Stimulated activated CD8-positive, alpha-beta memory T cell treated with anti-CD3 and anti-CD28 coated beads, Interleukin-4, amount 100 ng/mL, for 1 hour (primary cell): ENCODE results near the gene ERC1.

Experiments used
- DNase-seq, 2 donors: peaks; one replicate each; pipeline ENCODE4 v3.0.0-alpha.2; 2020; ENCODE audit warnings: low read depth in 2 of 2, low spot score in 1 of 2

ERC1 gene

DNA sequence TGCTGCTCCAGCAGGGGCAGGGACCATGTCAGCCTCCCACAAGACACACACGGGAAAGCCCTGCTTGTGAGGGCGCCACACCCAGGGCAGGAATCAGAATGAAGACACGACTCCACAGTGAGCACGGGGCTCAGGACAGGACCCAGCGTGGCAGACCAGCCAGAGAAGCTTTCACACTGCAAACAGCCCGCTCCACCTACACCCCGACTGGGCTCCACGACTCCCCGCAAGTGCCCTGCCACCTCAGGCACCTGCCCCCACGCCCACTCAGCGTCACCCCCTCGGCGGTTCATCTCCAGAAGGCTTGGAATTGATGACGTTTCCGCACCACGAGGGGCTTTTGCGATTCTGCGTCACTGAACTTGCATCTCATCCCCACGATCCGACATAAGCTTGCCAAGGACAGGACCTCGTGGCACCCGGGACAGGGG lies 512.3 kb downstream of the ERC1 start:
- DNase-seq, result no peak

DNA sequence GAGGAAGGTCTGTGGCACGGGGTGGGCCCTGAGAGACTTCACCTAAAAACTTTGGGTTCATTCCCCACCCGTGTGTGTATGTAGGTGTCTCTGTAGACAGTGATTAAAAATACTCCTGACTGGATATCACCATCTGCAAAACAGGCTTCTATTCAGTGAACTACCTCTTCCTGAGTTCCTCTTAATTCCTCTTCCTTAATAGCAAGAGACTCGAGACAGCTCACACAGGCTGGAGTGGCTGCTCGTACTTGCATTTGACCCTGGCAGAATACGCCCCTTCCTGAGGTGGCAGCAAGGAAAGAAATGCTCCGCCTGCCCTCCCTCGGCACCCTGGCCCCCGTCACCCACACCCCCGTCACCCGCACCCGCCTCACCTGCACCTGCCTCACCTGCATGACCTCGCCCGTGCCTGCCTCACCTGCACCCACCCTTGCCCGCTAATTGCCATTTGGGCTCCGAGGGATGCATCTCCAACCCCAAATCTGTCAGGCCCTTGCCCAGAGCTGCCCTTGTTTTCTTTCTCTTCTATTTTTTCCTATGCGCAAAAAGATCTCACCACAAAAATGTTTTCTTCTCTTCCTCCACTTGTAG lies 513.4 kb downstream of the ERC1 start:
- no peak for DNase-seq

DNA sequence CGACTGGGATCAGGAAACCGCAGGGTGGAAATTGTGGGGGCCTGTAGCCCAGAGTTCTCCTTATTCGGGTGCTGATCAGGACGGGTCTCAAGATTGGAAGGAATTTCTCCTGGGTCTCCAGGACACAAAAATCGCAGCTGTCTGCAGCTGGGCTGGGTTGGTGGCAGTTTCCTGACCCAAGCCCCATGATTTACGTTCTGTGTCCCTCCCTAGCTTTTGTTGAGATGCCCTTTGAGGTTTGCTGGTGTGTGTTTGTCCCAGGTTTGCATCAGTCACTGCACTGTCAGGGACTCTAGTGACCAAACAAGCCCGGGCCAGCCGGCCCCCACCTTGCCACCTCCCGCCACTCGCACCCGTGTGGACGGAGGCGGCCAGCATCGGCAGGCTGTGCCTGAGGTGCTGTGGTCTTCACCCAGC lies 513.9 kb downstream of the ERC1 start:
- no peak for DNase-seq

DNA sequence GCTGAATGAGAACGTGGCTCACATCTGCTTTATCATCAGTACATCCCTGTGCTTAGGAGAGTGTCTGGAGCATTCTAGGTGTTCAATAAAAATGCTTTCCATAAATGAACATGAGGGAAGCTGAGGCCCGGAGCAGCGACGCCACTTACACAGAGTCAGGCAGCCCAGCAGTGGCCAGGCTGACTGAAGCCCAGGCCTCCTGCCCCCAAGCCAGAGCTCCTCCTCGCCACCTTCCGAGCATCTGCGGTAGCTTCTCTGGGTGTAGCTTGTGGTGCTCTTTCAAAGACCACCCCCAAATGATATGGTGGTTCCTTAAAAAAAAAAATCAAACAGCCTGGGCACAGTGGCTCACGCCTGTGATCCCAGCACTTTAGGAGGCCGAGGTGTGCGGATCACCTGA lies 514.6 kb downstream of the ERC1 start:
- DNase-seq, result no peak

DNA sequence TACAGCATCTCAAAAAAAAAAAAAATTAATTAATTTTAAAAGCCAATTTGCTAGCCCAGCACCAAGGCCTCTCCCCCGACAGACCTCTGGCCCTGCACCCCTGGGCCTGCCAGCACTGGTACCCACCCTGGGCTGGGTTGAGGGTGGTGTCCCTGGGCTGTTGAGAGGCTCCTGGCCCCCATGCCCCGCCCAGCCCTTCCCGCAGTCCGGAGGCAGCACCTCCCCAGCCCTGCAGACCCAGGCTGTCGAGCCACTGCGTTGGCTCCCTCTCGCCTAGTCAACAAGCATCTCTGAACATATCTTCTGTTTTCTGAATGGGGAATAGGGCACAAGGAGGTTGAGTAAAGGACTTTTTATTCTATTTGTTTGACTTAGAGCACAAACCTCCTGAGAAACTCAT lies 516.3 kb downstream of the ERC1 start:
- DNase-seq, result no peak

DNA sequence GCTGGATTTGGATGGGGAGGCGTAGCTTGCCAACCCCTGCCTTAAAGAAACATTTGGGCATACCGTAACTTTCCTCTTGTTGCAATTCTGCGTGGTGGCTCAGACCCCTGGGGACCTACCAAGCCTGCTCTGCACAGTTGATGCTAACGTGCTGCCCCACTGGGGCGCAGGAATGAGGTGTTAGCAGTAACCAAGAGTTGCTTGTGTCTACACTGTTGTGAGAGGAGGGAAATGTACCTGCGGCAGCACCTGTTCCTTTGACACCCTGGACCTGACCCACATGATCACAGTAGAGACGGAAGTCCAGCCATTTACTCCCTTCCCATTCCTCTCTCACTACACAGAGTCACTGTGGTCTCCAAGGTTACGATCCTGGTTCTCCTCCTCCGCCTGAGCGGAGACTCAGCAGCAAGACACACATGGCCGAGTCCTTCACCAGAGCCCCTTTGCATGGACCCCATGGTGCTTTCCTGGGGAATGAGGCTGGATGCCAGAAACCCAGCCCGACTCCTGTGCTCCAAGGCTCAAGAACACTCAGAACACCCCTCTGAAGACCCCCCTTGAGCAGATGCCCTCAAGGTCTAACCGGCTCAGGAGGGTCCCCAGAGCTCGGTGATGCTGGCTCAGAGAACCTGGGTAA lies 518.5 kb downstream of the ERC1 start:
- DNase-seq, result no peak

DNA sequence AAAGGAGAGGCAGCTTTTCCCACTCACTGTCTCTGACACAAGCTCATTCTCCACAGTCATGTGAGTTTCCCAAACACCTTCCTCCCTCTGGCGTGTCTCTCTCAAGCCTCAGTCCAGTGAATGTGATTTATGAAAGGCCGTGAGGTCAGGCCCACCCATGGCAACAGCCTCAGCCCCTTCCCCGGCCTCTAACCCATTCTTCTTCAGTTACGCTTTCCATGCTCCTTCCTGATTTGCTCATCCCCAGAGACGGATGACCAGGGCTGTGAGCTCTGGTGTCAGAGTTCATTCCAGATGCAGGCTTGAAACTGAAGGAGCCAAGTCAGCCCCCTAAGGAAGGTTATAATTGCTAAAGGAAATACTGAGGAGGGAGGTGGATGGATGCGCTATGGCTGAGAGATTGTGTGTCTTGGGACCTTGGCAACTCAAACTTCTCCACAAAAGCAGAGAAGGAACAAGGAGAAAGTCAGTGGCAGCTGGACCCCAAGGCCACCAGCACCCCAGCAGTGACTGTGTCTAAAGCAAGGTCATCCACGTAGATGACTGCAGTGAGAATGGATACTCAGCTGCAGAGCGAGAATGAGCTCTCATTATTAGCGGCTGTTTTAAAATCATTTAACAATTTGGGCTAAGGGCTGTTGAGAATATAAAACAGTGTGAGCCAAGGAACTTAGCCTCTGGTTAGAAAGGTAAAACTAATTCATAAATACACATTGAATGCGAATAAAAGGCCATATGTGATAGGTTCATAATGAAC lies 519.2 kb downstream of the ERC1 start:
- no peak for DNase-seq

DNA sequence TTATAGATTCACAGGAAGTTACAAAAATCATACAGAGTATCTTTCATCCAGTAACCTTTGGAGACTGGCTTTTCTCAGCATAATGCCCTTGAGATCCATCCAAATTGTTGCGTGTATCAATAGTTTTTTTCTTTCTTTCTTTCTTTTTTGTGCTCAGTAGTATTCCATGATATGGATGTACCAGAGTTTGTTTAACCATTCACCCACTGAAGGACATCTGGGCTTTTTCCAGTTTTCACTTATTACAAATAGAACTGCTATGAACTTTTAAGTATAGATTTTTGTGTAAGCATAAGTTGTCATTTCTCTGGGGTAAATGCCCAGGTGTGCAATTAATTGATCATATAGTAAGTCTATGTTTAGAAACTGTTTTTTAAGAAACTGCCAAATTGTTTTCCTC lies 524.0 kb downstream of the ERC1 start:
- no peak for DNase-seq

DNA sequence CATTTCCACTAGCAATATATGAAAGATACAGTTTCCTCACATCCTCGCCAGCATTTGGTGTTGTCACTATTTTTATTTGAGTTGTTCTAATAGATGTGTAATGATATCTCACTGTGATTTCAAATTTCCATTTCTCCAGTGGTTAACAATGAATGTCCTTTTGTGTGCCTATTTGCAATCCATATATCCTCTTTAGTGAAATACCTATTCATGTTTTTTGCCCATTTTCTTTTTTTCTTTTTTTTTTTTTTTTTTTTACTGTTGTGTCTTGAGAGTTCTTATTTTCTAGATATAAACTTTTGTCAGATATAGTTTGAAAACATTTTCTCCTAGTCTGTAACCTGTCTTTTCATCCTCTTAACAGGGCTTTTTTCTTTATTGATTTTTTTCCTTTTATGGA lies 524.4 kb downstream of the ERC1 start:
- no peak for DNase-seq

DNA sequence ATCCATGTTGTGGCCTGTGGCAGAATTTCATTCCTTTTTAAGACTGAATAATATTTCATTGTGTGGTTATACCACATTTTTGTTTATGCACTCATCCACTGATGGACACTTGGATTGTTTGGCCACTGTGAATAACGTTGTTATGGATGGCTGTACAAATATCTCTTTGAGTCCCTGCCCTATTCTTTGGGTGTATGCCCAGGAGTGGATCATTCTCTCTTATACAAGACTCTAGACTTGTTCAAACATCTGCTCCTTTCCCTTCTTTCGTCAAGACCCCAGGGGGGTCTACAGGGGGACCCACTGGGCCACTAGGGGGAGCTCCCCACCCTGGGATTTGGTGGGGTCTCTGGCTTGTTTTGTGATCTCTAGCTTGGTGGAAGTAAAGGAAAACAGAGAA lies 526.0 kb downstream of the ERC1 start:
- no peak for DNase-seq

DNA sequence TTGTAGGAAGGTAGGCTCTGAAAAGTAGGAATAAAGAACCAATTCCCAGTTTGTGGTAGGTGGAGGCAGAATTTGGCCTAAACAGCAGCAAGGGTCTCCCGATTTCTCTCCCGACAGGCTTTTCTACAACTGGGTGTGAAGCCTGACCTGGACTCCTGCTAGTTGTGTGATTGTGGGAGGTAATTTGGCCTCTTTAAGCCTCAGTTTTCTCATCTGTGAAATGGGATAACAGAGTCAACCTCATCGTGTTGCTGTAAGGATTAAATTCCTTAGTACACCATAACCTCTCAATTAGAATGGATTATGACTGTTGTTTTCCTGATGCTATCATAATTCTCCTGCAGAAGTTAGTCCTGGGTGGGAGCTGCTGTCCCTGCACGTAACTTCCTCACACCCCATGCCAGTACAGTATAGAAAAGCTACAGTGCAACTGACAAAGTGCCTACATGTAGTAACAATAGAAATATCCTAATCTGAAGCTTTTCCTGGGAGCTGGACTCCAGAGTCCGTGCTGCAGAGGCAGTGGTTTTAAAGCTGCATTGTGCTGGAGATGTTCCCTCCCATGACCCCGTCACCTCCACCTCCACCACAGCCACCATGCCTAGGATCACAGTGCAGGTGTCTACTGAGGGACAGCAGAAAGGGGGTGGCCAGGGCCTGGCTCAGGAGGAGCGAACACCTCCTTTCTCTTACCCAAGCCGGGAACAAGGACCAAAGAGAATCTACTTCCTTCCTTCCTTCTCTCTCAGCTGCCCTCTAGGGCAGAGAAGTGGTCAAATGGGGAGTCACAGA lies 526.9 kb downstream of the ERC1 start:
- DNase-seq, result no peak

DNA sequence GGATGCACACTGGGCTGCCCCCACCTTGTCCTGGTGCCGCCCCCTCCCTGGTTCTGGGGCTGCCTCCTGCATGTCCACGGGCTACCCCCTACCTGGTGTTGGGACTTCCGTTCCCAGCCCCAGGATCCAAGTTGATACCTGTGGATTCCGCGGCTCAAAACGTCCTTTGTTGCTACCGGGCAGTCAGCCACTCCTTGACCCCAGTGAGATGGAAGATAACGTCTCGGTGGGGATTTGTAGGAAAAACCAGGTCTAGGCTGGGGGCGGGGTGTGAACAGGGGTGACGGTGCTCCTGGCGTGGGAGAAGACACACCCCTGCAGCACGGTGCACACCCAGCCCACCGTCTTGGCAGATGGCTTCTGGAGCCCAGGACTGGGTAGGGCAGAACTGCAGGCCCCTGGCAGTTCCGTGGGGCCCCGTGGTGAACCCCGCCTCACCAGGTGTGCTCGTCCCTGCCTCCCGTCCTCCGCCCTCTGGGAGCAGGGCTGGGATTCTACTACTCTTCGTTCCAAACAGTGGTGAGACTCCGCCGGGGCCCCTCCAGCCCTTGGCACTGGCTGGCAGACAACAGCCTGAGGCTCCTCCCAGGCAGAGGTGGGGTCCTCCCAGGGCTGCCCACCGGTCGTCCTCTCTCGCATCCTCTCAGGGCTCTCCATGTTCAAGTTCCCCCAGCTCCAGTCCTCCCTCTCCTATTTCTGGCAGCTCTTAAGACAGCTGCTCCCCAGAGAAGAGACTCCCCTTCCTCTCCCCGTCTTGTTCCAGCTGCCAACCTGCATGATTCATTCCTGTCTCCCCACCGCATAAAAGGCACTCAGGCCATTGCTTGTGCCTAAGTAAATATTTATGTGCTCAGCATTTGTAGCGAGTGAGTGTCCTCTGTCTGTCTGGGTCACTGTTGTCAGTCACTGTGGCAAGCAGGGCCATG lies 527.8 kb downstream of the ERC1 start:
- DNase-seq, result no peak

DNA sequence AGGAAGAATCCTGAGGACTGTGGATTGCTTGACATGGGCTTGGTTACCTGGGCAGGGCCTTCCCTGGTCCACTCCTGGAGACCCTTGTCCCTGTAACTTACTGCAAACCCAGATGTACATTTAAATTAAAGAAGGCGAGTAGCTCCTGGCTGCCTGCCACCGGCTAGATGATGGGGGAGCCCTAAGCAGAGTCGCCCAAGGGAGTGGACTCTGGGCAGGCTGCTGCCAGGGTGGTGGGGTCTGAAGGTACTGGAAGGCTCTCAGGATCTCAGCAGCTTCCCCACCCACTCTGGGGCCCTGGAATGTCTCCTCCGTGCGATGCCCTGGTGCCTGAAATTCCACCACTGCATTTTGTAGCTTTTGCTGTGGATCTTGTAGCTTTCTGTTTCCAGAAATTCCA lies 528.6 kb downstream of the ERC1 start:
- no peak for DNase-seq

DNA sequence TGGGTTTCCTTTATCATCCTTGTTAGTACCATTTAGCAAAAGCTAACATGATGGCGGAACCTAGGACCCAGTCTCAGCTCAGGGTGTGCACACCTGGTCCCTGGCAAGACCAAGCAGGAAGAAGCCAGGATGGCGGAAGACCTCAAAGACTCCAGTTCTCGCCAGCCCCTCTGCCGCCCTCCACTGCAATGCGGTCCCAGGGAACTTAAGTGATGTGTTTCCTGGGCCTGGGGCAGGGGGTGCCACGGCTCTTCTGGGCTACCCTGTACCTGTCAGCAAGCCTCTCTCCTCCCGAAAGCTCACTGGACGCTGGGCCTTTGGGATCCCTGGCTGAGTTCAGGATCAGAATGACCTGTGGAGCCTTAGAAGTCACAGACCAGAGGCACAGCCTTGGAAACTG lies 532.0 kb downstream of the ERC1 start:
- DNase-seq, result no peak

DNA sequence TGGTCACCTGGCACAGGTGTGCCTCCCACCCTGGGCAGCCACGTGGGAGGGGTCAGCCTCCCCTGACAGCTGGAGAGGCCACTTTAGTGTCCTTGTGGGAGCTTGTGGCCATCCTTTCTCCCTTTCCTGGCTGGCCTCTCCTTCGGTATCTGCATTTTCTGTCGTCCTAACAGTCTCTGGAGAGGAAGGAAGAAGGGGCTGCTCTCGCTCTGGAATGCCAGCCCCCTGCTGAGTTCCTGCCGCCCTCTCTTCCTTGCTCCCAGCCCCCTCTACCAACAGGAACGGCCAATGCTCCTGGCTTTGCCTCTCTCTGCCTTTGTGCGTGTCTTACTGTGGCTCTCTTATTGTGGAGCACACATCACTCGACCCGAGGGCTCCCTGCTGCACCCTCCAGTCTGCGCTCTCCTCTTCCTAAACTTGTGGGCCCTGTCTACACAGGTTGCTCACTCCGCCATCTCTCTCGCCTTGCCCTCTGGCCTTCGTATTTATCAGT lies 532.6 kb downstream of the ERC1 start:
- DNase-seq, result no peak

DNA sequence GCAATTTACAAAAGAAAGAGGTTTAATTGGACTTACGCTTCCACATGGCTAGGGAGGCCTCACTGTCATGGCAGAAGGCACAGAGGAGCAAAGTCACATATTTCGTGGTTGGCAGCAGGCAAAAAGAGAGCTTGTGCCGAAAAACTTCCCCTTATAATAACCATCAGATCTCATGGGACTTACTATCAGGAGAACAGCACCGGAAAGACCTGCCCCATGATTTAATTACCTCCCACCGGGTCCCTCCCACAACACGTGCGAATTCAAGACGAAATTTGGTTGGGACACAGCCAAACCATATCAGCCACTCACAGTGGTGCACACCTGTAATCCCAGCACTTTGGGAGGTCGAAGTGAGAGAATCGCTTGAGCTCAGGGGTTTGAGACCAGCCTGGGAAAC lies 534.8 kb downstream of the ERC1 start:
- no peak for DNase-seq

DNA sequence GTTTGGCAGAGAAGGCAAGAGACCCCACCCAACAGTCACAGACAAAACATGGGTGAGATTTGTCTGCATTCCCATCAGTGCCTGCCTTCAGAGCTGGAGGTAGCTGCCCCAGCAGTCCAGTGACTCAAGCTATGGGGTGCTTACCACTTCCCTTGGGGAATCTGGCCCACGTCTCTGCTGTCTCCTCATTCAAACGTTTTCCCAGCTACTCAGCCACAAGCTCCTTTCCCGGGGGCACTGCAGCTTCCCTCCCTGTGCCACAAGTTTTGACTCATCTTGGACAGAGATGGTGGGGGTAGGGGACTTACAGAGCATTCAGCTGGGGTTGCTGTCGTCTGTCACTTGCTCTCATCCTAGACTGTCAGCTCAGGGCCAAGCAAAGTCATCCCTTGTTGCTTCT lies 536.8 kb downstream of the ERC1 start:
- DNase-seq, result no peak

DNA sequence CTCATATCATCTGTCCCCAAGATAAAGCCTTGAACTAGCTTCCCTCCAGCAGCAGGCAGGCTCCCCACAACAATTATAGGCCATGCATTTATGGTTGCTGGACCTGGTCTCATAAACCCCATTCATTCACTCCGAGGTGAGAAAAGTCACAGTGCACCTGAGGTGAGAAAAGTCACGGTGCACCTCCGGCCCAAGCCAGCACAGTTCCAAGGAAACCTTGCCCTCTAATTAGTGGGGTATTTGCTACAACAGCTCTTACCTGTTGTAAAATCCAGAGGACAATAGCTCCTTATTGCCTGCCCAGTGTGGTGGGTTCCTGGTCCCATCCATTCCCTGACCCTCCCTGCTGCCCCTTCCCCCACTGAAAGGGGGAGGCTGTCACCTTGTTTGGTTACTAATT lies 537.8 kb downstream of the ERC1 start:
- DNase-seq, result no peak

DNA sequence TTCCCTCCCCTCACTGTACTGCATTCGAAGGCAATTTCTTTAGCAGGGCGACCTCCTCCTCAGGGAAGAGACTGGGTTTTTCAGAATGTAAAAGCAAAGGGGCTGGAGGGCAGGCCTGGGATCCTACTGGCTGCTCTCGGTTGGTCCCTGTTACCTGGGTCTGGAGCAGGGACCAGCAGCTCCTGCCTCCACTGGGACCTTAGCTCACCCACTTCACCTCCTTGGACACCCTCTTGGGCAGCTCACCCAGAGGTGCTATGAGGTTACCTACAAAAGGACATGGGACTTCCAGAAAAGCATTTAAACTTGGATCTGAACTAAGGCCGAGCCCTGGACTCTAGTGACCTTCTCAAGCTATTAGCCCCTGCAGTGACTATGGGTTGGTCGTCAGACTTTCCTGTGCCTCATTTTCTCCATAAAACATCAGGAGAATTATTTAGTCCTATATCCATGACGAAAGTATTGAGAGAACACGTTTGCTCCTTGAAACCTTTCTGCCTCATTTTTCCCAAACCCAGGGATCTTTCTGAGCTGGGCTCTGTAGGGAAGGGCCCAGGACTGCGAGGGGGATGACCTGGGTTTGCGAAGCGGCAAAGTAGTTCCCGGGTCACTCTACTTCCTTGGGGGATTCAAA lies 538.3 kb downstream of the ERC1 start:
- DNase-seq, result no peak
